K562 (cell line): ENCODE data around the gene C1QBP. TPM values are rescaled to one million over a fixed set of nuclear protein-coding genes. Genes with fewer than 3 reads are reported as not detected.

ENCODE experiments used
- ATAC-seq: fragments of 200-7000 bp; cut with Tn5 transposase; 3 replicates; pipeline ENCODE4 v1.9.1; 2020; ENCODE audit warnings: moderate library complexity
- BruUV-seq: library from RNA; stranded (reverse); fragments of 400-500 nt; replicated peaks from 2 replicates; lab custom pipeline; 2021; lab: Mats Ljungman, UMichigan
- CTCF ChIA-PET: fragments of 300-600 bp; formaldehyde crosslinking; extraction: SDS; loops from one replicate; lab custom pipeline; 2021; ENCODE audit warnings: low intra/inter-chr PET ratio; lab: Yijun Ruan, JAX
- POLR2A ChIA-PET: fragments of 300-600, 350-650 bp; sonication (Branson Sonifier 250); formaldehyde crosslinking; extraction: SDS; loops from one replicate; lab custom pipeline; 2021; ENCODE audit warnings: antibody characterized with exemption, inconsistent platforms; lab: Yijun Ruan, JAX
- DNase-seq, 4 experiments: peaks; one replicate each; pipeline versions ENCODE4 v3.0.0 to v3.0.0-alpha.2; 2011 to 2018; ENCODE audit warnings: low spot score in 3 of 4, mixed read lengths in 3 of 4; ENCODE audit errors: extremely low read depth in 1 of 4
- FAIRE-seq: peaks from 2 replicates; lab custom pipeline; 2011; peaks lifted over from hg19 to GRCh38; lab: Jason Lieb, UNC
- H2AFZ ChIP-seq: 2 replicates; pipeline ENCODE4 v1.6.0; 2011; ENCODE audit warnings: low read depth, low read length, control low read depth, inconsistent platforms
- H3K27ac ChIP-seq: fragments of 200-600 bp; 3 replicates; pipeline ENCODE4 v1.8.0; 2011; ENCODE audit warnings: low read depth, mild to moderate bottlenecking, control low read depth, inconsistent platforms, low read length, moderate library complexity, mixed read lengths; ENCODE audit errors: extremely low read depth
- H3K27me3 ChIP-seq, 2 experiments: fragments of 300-600 bp in 1 of 2; 2 replicates in 1 of 2; 3 replicates in 1 of 2; pipeline versions ENCODE4 v1.6.0 to v1.8.0; 2011; ENCODE audit warnings: inconsistent platforms in 2 of 2, low read length in 2 of 2, mild to moderate bottlenecking in 1 of 2, mixed read lengths in 1 of 2, moderate library complexity in 1 of 2; ENCODE audit not compliant: control insufficient read depth in 2 of 2, insufficient read depth in 2 of 2
- H3K36me3 ChIP-seq: fragments of 300-600 bp; 3 replicates; pipeline ENCODE4 v1.8.0; 2011; ENCODE audit warnings: mild to moderate bottlenecking, low read length, inconsistent platforms; ENCODE audit not compliant: control insufficient read depth, insufficient read depth
- H3K4me1 ChIP-seq, 2 experiments: fragments of 200-600 bp in 1 of 2; replicated peaks in 1 of 2; 2 replicates in 1 of 2; 3 replicates in 1 of 2; pipeline versions ENCODE4 v1.5.1 to v1.8.0; 2011; ENCODE audit warnings: inconsistent platforms in 2 of 2, low read length in 2 of 2, mild to moderate bottlenecking in 1 of 2, mixed read lengths in 1 of 2, moderate library complexity in 1 of 2; ENCODE audit not compliant: control insufficient read depth in 2 of 2, insufficient read depth in 2 of 2
- H3K4me2 ChIP-seq: 2 replicates; pipeline ENCODE4 v1.6.1; 2011; ENCODE audit warnings: low read length, control low read depth, inconsistent platforms, mixed read lengths; ENCODE audit not compliant: insufficient read depth
- H3K4me3 ChIP-seq: fragments of 200-600 bp; sonication (generic), shearing (Covaris generic); 2 replicates; pipeline ENCODE4 v1.5.1; 2016; ENCODE audit warnings: control low read depth, inconsistent platforms
- H3K79me2 ChIP-seq: fragments of 200-600 bp; 3 replicates; pipeline ENCODE4 v1.8.0; 2011; ENCODE audit warnings: low read length, inconsistent platforms; ENCODE audit not compliant: control insufficient read depth, insufficient read depth
- H3K9ac ChIP-seq, 2 experiments: 2 replicates each; pipeline versions ENCODE4 v1.6.0 to v1.6.1; 2011; ENCODE audit warnings: low read depth in 2 of 2, low read length in 2 of 2, control low read depth in 1 of 2, inconsistent platforms in 1 of 2, mild to moderate bottlenecking in 1 of 2, mixed read lengths in 1 of 2; ENCODE audit not compliant: insufficient read depth in 1 of 2
- H3K9me1 ChIP-seq: one replicate; pipeline ENCODE4 v1.6.0; 2011; ENCODE audit warnings: inconsistent platforms, mild to moderate bottlenecking, low read length, moderate library complexity; ENCODE audit not compliant: control insufficient read depth, insufficient read depth
- H3K9me3 ChIP-seq: replicated peaks from 2 replicates; pipeline ENCODE4 v1.5.1; 2011; ENCODE audit warnings: low read depth, low read length, inconsistent platforms; ENCODE audit not compliant: control insufficient read depth, insufficient read depth
- H4K20me1 ChIP-seq: replicated peaks from 2 replicates; pipeline ENCODE4 v1.6.1; 2011; ENCODE audit warnings: low read length, inconsistent platforms, mixed read lengths; ENCODE audit not compliant: control insufficient read depth, insufficient read depth
- POLR2A ChIP-seq: fragments of 450-650 bp; conservative IDR thresholded peaks from 2 replicates; pipeline ENCODE4 v1.6.1; 2016
- STAT5A ChIP-seq: IDR thresholded peaks from 2 replicates; pipeline ENCODE4 v1.6.1; 2012; ENCODE audit warnings: low read length, inconsistent platforms, borderline replicate concordance
- TCF7 ChIP-seq: sonication (generic); IDR thresholded peaks from 2 replicates; pipeline ENCODE4 v1.6.1; 2016; ENCODE audit warnings: antibody characterized with exemption, borderline replicate concordance
- ZFP36 ChIP-seq: fragments of 150-350 bp; IDR thresholded peaks from 2 replicates; pipeline ENCODE4 v1.6.1; 2018; ENCODE audit warnings: low read length, low read depth; ENCODE audit not compliant: partially characterized antibody
- ZNF717 ChIP-seq: fragments of 250-450 bp; sonication (Bioruptor Pico); IDR thresholded peaks from 2 replicates; pipeline ENCODE4 v1.5.0; 2021
- WGBS: fragments of 100-300 bp; shearing (Covaris generic); methylation state at CpG from one replicate; pipeline ENCODE4 v1.1.6; 2016; ENCODE audit warnings: low coverage, mixed read lengths; ENCODE audit not compliant: insufficient coverage; ENCODE audit errors: missing lambda C conversion rate; 5-methylcytosine and 5-hydroxymethylcytosine counted together
- in situ Hi-C: fragments of 300-500 bp; cut with MboI; formaldehyde crosslinking; loops from 4 replicates; pipeline ENCODE4 v1.15.0; 2018; ENCODE audit warnings: inconsistent platforms, mixed read lengths
- intact Hi-C: fragments of 100-400 bp; cut with micrococcal nuclease; formaldehyde crosslinking; loops from 2 replicates; pipeline ENCODE4 v1.14.2; 2022
- polyA plus RNA-seq, 8 experiments: library from polyadenylated mRNA; depleted of rRNA in 4 of 8; stranded (reverse) in 5 of 8; unstranded in 3 of 8; fragments of >200 nt; fragmentation: Nextera tagmentation in 2 of 8; fragmentation: Illumina TruSeq in 1 of 8; extraction: Ambion mirVana in 2 of 8; extraction: Trizol in 1 of 8; gene quantifications; 2 replicates each; pipeline versions ENCODE4 v1.2.1 to v1.2.3, GENCODE V29; 2011 to 2014; ENCODE audit warnings: inconsistent platforms in 1 of 8, missing spikeins in 1 of 8
- total RNA-seq, 7 experiments: library from RNA; depleted of rRNA in 6 of 7; stranded (reverse); fragments of >200 nt in 6 of 7; fragmentation: Illumina TruSeq in 2 of 7; extraction: Trizol in 2 of 7; gene quantifications; 2 replicates each; pipeline versions ENCODE4 v1.2.1 to v1.2.3, GENCODE V29; 2011 to 2021; ENCODE audit warnings: low replicate concordance in 1 of 7
- TF ChIP-seq, protein P1 (sequence below): fragments of 450-650 bp; formaldehyde crosslinking; IDR thresholded peaks from 2 replicates; pipeline ENCODE4 v1.4.0; 2020; ENCODE audit warnings: mild to moderate bottlenecking, moderate library complexity
- TF ChIP-seq, protein P2 (sequence below): sonication (generic); formaldehyde crosslinking; IDR thresholded peaks from 2 replicates; pipeline ENCODE4 v1.8.0; 2022; ENCODE audit warnings: missing genetic modification reagents, mild to moderate bottlenecking, borderline replicate concordance
- TF ChIP-seq, protein P3 (sequence below): fragments of 250-450 bp; sonication (Bioruptor Pico); IDR thresholded peaks from 2 replicates; pipeline ENCODE4 v1.4.0; 2020
- TF ChIP-seq, protein P4 (sequence below): sonication (generic); formaldehyde crosslinking; IDR thresholded peaks from 2 replicates; pipeline ENCODE4 v1.8.0; 2022; ENCODE audit warnings: mild to moderate bottlenecking, low read depth, missing genetic modification reagents

The C1QBP gene
- total and polyA plus RNA-seq, 9 of the 15 experiments (the other 6 are each of a cell fraction or from before 2014, with no cell fraction given), result 90.7 to 665 (median 414) TPM

DNA sequence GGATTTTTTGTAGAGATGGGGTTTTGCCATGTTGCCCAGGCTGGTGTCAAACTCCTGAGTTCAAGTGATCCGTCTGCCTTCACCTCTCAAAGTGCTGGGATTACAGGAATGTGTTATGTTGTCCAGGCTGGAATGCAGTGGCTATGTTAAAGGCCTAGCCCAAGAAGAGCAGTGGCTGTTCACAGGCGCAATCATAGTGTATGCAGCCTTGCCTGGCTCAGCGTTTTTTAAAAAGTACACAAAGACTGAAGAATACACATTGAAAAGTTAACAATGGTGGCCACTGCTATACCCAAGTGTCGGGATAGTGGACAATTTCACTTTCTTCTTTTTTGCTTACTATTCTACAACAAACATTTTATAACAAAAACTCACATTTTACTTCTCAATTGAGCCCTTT is 40.0 kb upstream of the C1QBP start (continued):
- TF ChIP-seq, protein P1, sequence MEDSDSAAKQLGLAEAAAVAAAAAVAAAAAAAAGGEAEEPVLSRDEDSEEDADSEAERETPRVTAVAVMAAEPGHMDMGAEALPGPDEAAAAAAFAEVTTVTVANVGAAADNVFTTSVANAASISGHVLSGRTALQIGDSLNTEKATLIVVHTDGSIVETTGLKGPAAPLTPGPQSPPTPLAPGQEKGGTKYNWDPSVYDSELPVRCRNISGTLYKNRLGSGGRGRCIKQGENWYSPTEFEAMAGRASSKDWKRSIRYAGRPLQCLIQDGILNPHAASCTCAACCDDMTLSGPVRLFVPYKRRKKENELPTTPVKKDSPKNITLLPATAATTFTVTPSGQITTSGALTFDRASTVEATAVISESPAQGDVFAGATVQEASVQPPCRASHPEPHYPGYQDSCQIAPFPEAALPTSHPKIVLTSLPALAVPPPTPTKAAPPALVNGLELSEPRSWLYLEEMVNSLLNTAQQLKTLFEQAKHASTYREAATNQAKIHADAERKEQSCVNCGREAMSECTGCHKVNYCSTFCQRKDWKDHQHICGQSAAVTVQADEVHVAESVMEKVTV (CRISPR knock-in tag), result no peak

DNA sequence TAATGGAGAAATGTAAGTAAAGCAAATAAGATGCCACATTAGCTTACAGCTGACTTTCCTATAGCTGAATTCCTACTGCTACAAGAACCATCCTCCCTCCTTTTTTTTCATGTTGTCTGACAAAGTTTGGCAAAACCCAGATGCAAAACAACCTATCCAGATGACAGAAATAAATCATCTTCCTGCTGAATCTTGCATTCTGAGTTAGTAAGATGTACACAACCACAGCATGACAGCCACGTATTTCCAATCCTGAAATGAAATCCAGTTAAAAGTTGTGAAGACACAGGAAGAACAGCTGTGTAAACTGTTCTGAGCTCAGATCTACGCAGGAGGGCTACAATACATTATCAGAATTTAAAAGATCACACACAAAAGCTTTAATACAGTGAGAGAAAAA is 35.0 kb upstream of the C1QBP start:
- no peaks in the 10 kb centered on the region for H3K9me1 ChIP-seq
- in situ Hi-C loops, result no loop called here
- no peak overlapping the region for H3K4me3 ChIP-seq
- peaks cover 0 to 2% of the 10 kb centered on the region in 2 experiments; a peak in 1 of 5 replicates for H3K4me1 ChIP-seq
- POLR2A ChIA-PET, result interaction anchor here (1.6 kb wide), 1 partner anchor 11 kb away, joined by 7 read pairs; no protein-coding TSS in a partner anchor
- FAIRE-seq, result no peak
- no peak for ATAC-seq
- H4K20me1 ChIP-seq, result no peaks in the 10 kb centered on the region
- no peak for DNase-seq
- no peaks in the 10 kb centered on the region for H3K79me2 ChIP-seq
- no peaks in the 10 kb centered on the region for H3K27me3 ChIP-seq
- CTCF ChIA-PET, result no interaction called here
- 93% methylated on average over 2 of the region's 2 CpGs for WGBS
- H3K9ac ChIP-seq, result no peak overlapping the region
- H2AFZ ChIP-seq, result no peak overlapping the region
- intact Hi-C loops, result no loop called here
- no peaks in the 10 kb centered on the region for H3K9me3 ChIP-seq
- H3K27ac ChIP-seq, result no peak overlapping the region
- peaks cover 47% of the 10 kb centered on the region for H3K36me3 ChIP-seq
- no TSS peak for BruUV-seq
- no peak overlapping the region for H3K4me2 ChIP-seq
- no peak for TF ChIP-seq STAT5A
- TF ChIP-seq, protein P2, sequence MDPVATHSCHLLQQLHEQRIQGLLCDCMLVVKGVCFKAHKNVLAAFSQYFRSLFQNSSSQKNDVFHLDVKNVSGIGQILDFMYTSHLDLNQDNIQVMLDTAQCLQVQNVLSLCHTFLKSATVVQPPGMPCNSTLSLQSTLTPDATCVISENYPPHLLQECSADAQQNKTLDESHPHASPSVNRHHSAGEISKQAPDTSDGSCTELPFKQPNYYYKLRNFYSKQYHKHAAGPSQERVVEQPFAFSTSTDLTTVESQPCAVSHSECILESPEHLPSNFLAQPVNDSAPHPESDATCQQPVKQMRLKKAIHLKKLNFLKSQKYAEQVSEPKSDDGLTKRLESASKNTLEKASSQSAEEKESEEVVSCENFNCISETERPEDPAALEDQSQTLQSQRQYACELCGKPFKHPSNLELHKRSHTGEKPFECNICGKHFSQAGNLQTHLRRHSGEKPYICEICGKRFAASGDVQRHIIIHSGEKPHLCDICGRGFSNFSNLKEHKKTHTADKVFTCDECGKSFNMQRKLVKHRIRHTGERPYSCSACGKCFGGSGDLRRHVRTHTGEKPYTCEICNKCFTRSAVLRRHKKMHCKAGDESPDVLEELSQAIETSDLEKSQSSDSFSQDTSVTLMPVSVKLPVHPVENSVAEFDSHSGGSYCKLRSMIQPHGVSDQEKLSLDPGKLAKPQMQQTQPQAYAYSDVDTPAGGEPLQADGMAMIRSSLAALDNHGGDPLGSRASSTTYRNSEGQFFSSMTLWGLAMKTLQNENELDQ (CRISPR knock-in tag), result no peak
- TF ChIP-seq, protein P3, sequence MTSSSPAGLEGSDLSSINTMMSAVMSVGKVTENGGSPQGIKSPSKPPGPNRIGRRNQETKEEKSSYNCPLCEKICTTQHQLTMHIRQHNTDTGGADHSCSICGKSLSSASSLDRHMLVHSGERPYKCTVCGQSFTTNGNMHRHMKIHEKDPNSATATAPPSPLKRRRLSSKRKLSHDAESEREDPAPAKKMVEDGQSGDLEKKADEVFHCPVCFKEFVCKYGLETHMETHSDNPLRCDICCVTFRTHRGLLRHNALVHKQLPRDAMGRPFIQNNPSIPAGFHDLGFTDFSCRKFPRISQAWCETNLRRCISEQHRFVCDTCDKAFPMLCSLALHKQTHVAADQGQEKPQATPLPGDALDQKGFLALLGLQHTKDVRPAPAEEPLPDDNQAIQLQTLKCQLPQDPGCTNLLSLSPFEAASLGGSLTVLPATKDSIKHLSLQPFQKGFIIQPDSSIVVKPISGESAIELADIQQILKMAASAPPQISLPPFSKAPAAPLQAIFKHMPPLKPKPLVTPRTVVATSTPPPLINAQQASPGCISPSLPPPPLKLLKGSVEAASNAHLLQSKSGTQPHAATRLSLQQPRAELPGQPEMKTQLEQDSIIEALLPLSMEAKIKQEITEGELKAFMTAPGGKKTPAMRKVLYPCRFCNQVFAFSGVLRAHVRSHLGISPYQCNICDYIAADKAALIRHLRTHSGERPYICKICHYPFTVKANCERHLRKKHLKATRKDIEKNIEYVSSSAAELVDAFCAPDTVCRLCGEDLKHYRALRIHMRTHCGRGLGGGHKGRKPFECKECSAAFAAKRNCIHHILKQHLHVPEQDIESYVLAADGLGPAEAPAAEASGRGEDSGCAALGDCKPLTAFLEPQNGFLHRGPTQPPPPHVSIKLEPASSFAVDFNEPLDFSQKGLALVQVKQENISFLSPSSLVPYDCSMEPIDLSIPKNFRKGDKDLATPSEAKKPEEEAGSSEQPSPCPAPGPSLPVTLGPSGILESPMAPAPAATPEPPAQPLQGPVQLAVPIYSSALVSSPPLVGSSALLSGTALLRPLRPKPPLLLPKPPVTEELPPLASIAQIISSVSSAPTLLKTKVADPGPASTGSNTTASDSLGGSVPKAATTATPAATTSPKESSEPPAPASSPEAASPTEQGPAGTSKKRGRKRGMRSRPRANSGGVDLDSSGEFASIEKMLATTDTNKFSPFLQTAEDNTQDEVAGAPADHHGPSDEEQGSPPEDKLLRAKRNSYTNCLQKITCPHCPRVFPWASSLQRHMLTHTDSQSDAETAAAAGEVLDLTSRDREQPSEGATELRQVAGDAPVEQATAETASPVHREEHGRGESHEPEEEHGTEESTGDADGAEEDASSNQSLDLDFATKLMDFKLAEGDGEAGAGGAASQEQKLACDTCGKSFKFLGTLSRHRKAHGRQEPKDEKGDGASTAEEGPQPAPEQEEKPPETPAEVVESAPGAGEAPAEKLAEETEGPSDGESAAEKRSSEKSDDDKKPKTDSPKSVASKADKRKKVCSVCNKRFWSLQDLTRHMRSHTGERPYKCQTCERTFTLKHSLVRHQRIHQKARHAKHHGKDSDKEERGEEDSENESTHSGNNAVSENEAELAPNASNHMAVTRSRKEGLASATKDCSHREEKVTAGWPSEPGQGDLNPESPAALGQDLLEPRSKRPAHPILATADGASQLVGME, result no peak
- TF ChIP-seq ZFP36, result no peak
- TF ChIP-seq TCF7, result no peak
- TF ChIP-seq ZNF717 (CRISPR knock-in tag), result no peak
- TF ChIP-seq, protein P4, sequence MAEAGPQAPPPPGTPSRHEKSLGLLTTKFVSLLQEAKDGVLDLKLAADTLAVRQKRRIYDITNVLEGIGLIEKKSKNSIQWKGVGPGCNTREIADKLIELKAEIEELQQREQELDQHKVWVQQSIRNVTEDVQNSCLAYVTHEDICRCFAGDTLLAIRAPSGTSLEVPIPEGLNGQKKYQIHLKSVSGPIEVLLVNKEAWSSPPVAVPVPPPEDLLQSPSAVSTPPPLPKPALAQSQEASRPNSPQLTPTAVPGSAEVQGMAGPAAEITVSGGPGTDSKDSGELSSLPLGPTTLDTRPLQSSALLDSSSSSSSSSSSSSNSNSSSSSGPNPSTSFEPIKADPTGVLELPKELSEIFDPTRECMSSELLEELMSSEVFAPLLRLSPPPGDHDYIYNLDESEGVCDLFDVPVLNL, result no peak
- TF ChIP-seq POLR2A, result no peak
